T-helper 2 cell (primary cell): ENCODE data around the gene BCAS3.
"Not testable (repeated sequence)": the region's sequence is repeated elsewhere in the genome, so short reads cannot be mapped to it uniquely, and the experiment has no call there.

Source experiments
- DNase-seq, 5 experiments: peaks; one replicate each; pipeline versions ENCODE4 v3.0.0 to v3.0.0-alpha.2; 2012 to 2022

Gene BCAS3

DNA sequence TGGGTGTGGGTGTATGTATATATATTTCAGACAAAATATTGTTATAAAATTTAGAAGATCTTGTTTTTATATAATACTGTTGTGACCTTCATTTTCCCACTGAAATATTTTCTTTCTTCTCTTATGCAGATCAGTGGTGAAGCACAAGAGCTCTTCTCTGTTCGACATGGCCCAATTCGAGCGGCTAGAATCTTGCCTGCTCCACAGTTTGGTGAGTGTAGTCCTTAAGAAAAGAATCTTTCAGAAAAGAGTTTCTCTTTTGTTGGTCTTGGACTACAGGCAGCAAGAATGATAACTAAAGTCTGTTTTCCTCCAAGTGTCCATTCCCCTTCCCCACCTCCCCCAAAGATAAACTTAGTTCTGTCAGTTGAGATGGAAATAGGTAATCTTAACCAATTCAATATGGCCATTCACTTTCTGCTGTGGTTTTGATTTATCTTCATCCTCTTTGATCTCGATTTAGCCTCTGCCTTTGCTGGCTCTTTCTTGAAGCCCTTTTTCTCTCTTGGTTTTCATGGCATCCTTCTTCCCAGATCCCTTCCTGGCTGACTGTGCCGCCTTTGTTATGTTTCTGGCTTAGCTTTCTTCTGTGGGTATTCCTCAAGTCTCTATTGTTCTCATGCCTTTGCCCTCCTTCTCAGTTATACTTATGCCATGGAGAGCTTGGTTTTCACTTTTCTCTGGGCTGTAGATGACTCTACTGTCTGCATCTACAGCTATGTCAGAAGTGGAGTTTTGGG is 69.6 kb downstream of the BCAS3 start:
- no peak for DNase-seq

DNA sequence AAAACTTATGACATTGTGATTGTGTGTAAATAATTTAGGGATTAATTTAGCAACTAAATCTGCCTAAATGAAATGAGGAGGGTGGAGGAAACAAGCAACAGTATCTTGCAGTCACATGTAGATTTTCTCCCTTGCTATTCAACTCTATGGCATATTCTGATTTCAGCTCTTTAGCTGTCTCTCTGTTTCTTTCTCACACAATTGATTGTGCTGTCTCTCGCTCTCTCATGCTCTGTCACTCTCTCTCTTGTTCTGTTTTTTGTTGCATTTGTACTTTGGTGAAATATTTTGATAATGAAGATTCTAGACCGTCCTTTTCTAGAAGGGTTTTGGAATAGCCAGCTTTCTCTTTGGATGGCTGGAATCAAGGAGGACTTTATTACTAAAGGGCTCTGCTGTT is 70.6 kb downstream of the BCAS3 start:
- DNase-seq: no peak

DNA sequence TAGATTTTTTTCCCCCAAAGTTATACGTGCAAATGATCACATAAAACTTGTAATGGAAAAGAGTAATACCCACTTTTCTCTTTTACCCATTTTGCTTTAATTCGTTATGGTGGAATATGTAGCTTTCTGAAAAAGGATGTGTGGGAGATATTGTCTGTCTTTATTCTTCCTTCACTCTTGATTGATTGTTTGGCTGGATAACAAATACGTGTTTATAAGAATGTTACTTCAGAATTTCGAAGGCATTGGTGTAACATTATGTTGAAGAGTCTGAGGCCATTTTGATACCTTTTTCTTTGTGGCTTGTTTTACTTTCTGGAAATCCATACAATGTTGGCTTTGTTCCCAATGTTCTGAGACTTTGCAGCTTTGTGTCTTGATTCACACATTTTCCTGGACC is 71.4 kb downstream of the BCAS3 start:
- DNase-seq: no peak

DNA sequence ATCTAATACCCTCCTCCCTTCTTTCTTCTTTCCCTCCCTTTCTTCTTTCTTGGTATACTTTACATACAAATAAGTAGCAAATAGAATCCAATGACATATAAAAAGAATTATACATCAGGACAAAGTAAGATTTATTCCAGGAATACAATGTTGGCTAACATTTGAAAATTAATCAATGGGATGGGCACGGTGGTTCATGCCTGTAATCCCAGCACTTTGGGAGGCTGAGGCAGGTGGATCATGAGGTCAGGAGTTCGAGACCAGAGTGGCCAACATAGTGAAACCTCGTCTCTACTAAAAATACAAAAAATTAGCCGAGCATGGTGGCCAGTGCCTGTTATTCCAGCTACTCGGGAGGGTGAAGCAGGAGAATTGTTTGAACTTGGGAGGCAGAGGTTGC is 72.1 kb downstream of the BCAS3 start:
- DNase-seq: no peak

DNA sequence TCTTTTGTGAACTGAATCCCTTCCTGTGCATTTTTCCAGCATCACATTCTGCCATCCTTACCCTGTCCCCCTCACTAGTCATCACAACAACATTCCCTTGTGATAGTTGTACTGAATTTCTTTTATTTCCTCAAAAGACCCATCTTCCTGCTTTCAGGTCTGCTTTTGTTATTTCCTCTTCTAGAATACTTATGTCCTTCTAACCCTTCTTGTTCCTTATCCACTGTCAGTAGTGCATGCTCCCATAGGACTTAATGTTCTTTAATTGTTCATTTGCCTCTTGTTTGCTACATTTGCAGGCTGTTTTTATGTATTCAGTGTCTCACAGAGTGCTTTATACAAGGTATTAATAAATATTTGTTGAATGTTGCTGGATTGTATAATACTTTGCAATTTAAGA is 73.0 kb downstream of the BCAS3 start:
- DNase-seq: no peak

DNA sequence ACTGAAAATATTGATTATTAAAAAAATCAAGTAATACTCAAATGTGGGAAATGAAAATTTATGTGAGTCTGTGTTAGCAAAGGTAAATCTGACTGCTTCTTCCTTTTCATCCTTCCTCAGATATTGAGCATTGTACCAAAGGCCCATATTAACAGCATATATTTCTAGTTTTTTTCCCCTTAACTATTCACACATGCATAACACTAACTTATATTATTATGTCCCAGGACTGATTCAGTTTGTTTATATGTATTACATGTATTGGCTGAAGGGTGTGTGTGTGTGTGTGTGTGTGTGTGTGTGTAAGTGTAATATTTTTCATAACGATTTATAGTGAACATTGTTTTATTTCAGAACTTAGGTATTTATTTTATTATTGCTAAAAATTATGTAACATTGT is 74.2 kb downstream of the BCAS3 start:
- DNase-seq: no peak

DNA sequence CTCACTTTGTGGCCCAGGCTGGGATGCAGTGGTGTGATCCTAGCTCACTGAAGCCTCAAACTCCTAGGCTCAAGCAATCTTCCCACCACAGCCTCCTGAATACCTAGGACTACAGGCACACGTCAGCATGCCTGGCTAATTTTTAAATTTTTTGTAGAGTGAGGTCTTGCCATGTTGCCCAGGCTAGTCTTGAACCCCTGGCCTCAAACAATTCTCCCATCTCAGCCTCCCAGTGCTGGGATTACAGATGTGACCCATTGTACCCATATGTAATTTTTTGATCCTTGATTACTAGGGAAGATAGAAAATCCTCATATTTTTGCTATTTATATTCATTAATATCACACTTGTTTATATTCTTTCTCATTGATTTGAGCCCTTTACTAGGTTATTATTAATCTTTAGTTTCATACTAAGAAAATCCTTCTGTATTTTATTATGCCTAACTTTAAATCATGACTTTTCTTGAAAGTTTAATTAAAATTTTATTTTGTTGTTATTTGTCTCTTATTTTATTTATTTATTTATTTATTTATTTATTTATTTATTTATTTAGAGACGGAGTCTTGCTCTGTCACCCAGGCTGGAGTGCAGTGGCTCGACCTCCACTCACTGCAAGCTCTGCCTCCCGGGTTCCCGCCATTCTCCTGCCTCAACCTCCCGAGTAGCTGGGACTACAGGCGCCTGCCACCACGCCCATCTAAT is 75.4 kb downstream of the BCAS3 start:
- no peak for DNase-seq

DNA sequence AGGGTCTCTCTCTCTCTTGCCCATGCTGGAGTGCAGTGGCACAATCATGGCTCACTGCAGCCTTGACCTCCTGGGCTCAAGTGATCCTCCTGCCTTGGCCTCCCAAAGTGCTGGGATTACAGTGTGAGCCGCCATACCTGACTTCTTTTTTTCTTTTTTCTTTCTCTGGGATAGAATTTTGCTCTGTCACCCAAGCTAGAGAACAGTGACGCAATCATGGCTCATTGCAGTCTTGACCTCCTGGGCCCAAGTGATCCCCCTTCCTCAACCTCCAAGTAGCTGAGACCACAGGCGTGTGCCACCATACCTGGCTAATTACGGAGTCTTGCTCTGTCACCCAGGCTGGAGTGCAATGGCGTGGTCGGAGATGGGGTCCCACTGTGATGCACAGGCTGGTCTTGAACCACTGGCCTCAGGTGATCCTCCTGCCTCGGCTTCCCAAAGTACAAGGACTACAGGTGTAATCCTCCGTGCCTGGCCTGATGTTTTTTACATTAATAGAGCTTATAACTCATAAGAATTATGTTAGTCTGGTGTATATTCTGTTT is 76.5 kb downstream of the BCAS3 start:
- no peak for DNase-seq

DNA sequence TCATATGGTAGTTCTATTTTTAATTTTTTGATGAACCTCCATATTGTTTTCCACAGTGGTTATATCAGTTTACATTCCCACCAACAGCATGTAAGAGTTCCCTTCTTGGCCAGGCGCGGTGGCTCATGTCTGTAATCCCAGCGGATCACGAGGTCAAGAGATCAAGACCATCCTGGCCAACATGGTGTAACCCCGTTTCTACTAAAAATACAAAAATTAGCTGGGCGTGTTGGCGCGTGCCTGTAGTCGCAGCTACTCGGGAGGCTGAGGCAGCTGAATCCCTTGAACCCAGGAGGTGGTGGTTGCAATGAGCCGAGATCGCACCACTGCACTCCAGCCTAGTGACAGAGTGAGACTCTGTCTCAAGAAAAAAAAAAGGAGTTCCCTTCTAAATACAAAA is 79.1 kb downstream of the BCAS3 start:
- not testable (repeated sequence) for DNase-seq

DNA sequence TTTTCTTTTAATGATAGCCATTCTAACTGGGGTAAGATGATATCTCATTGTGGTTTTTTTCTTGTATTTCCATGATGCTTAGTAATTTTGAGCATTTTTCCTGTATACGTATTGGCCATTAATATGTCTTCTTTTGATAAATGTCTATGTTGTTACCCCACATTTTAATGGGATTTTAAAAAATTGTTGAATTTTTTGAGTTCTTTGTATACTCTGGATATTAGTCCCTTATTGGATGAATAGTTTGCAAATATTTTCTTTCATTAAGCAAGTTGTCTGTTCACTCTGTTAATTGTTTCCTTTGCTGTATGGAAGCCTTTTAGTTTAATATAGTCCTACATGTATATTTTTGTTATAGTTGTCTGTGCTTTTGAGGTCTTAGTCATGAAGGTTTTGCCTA is 79.8 kb downstream of the BCAS3 start:
- no peak for DNase-seq

DNA sequence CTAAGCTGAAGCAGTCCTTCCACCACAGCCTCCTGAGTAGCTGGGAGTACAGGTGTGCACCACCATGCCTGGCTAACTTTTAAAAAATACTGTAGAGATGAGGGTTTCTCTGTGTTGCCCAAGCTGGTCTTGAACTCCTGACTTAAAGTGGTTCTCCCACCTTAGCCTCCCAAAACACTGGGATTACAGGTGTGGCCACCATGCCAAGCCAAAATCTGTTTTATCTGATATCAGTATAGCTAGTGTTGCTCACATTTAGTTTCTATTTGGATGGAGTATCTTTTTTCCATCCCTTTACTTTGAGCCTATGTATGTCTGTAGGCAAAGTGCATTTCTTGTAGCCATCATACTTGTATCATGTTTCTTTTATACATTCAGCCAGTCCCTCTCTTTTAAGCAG is 82.1 kb downstream of the BCAS3 start:
- DNase-seq: no peak

DNA sequence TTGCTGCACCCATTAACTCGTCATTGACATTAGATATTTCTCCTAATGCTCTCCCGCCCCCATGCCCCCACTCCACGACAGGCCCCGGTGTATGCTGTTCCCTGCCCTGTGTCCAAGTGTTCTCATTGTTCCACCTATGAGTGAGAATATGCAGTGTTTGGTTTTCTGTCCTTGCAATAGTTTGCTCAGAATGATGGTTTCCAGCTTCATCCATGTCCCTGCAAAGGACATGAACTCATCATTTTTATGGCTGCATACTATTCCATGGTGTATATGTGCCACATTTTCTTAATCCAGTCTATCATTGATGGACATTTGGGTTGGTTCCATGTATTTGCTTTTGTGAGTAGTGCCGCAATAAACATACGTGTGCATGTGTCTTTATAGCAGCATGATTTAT is 83.7 kb downstream of the BCAS3 start:
- DNase-seq: not testable (repeated sequence)

DNA sequence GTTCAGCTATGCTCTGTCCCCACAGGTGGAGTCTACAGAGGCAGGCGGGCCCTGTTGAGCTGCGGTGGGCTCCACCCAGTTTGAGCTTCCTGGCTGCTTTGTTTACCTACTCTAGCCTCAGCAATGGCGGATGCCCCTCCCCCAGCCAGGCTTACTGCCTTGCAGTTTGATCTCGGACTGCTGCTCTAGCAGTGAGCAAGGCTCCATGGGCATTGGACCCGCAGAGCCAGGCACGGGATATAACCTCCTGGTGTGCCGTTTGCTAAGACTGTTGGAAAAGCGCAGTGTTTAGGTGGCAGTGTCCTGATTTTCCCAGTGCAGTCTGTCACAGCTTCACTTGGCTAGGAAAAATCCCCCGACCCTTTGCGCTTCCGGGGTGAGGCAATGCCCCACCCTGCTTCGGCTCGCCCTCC is 89.1 kb downstream of the BCAS3 start:
- DNase-seq: peak in 1 of 5 experiments; percentile 68

DNA sequence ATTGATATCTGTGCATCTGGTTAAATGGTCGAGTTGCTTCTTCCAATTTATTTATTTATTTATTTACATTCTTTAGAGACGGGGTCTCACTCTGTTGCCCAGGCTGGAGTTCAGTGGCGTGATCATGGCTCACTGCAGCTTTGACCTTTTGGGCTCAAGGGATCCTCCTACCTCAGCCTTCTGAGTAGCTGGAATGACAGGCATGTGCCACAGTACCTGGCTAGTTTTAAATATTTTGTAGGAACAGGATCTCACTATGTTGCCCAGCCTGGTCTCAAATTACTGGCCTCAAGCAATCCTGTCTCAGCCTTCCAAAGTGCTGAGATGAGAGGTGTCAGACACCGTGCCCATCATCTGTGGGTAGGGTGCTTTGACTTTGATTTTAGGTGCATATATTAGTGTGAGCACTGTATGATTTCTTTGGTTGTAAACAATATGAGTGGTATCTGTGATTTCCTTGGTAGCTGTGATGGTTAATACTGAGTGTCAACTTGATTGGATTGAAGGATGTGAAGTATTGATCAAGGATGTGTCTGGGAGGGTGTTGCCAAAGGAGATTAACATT is 90.2 kb downstream of the BCAS3 start:
- DNase-seq: no peak

DNA sequence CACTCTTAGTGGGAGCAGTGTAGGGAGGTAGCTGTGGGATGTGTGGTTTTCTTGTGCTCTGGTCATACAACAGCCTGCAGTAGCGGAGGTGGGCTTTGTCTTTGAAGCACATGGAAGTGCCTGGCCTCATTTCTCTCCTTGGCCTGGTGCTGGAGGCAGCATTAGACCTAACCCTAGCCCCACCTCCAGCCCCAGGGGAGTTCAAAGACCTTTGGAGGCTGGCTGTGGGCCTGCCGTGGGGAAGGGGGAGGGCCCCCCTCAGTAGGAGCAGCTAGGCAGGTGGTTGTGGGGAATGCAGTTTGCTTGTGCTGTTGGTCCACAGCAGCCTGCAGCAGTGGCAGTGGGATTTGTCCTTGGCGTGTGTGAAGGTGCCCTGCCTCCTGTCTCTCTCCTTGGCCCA is 91.7 kb downstream of the BCAS3 start:
- no peak for DNase-seq

DNA sequence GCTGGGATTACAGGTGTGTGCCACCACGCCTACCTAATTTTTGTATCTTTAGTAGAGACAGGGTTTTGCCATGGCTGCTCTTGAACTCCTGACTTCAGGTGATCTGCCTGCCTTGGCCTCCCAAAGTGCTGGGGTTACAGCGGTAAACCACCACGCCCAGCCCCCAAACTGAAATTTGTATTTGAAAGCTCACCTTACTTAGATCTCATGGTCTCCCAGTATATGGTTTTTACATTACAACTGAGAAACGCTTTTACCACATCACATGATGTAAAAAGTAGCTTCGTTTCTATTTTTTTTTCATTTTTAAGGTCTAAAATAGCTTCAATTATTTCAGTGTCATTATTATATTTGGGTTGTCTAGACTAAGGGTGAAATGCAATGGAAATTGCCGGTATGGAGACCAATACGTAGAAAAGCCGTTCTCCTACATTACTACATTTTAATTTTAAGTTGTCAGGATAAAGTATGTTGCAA is 93.3 kb downstream of the BCAS3 start:
- no peak for DNase-seq

DNA sequence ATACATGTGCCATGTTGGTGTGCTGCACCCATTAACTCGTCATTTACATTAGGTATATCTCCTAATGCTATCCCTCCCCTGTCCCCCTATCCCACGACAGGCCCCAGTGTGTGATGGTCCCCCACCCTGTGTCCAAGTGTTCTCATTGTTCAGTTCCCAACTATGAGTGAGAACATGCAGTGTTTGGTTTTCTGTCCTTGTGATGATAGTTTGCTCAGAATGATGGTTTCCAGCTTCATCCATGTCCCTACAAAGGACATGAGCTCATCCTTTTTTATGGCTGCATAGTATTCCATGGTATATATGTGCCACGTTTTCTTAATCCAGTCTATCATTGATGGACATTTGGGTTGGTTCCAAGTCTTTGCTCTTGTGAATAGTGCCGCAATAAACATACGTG is 94.0 kb downstream of the BCAS3 start:
- DNase-seq: not testable (repeated sequence)

DNA sequence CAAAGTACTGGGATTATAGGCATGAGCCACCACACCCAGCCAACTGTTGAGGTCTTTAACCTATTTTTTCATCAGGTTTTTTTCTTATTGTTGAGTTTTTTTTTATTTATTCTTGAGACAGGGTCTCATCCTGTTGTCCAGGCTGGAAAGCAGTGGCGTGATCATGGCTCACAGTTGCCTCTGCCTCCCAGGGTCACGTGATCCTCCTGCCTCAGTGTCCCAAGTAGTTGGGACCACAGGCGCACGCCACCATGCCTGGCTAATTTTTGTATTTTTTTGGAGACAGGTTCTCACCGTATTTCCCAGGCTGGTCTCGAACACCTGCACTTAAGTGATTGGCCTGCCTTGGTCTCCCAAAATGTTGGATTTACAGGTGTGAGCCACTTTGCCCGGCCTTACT is 95.9 kb downstream of the BCAS3 start:
- no peak for DNase-seq

DNA sequence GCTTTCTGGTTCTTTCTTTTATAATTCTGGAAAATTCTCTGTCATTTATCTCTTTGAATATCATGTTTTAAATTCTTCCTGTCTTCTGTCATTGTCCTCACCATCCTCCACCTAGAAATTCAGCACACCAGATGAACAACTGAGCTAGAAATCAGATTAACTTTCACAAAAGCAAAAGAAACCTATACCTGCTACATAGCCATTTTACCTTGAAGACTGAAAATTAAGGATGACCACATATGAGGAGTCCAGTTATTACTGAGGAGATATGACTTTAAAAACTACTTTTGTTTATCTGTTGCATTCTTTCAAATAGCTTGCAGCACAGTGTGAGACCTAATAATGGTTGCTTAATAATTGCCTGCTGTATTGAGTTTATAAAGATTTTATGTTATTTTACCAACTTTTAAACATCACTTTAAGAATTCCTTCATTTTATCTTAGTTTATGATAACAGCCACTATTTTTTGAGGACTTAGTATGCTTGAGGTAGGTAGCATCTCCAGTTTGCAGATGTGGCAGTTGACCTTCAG is 104.3 kb downstream of the BCAS3 start:
- DNase-seq: no peak

DNA sequence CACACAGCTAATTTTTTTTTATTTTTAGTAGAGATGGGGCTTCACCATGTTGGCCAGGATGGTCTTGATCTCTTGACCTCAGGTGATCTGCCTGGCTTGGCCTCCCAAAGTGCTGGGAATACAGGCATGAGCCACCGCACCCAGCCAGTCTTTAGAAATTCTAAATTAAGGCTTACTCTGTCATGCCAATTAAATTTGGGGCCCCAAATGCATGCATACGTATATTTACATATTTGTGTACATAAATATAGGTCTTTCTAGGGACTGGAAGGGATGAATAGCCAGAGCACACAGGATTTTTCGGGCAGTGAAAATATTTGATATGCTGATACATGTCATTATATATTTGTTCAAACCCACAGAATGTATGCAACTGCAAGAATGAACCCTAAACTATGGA is 105.1 kb downstream of the BCAS3 start:
- no peak for DNase-seq

DNA sequence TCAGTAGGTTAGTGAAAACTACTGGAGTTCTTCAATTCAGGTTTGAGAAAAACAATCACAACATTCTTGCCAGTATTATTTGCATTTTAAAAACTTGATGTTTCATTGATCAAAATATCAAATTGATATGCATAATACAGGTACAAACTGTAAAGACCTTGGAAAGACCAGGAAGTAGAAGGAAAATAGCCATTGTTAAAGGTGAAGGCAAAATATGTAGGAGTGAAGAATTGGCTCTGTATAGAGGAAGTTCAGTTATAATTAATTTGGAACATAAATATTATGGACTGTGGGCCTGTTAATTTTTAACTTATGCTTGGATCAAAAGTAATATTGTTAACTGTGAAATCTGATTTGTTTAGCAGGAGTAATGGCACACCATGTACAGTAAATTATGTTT is 112.6 kb downstream of the BCAS3 start:
- DNase-seq: no peak

DNA sequence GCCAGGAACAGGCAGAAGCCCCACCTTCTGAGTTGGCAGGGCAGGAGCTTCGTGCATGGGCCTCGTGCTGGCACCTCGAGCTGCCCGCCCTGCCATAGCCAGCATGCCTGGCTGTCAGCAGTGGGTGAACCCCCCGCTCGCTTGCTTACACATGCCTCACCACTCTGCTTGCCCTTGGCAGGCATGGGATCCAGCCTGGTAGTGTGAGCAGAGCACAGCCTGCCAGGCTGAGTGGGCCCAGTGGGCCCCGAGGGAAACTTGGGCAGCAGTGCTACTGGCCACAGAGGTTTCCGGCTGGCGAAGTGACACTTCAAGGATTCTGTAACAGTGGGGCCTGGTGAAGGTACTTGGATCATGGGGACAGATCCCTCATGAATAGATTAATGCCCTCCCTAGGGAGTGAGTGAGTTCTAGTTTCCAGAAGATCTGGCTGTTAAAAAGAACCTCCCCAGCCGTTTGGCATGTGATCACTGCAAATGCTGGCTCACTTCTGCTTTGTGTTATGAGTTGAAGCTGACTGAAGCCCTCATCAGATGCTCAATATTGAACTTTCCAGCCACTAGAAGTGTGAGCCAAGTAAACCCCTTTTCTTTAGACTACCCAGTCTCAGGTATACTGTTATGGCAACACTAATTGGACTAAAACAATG is 114.7 kb downstream of the BCAS3 start:
- no peak for DNase-seq

DNA sequence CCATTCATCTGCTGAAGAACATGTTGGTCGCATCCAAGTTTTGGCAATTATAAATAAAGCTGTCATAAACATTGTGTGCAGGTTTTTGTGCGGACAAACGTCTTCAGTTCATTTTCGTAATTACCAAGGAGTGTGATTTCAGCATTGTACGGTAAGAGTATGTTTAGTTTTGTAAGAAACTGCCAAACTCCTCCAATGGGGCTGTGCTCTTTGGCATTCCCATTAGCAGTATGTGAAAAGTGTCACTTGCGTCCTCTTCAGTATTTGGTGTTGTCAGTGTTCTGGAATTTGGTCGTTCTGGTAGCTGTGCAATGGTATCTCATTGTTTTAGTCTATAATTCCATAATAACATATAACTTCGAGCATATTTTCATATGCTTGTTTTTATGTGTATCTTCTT is 120.9 kb downstream of the BCAS3 start:
- no peak for DNase-seq
